Activated T-helper 1 cell treated with anti-CD3 and anti-CD28 coated beads, Interleukin-2, amount 50 U/mL, for 16 hours (primary cell): ENCODE results near the gene MAP4K4.

Source experiments
- DNase-seq, 2 donors: peaks; one replicate each; pipeline ENCODE4 v3.0.0-alpha.2; 2020; ENCODE audit warnings: low read depth in 1 of 2, low spot score in 1 of 2

MAP4K4 gene

GRCh38 chr2:101788995-101789970 is 91.8 kb downstream of the MAP4K4 start:
- no peak for DNase-seq

- DNase-seq: no peak
These were observed 92.9 kb downstream of the MAP4K4 start for GRCh38 chr2:101790416-101790815.

GRCh38 chr2:101790857-101791256 is 93.3 kb downstream of the MAP4K4 start:
- DNase-seq: no peak

GRCh38 chr2:101792208-101792607 is 94.7 kb downstream of the MAP4K4 start:
- no peak for DNase-seq

- no peak for DNase-seq
These were observed 95.9 kb downstream of the MAP4K4 start for GRCh38 chr2:101793277-101793969.

GRCh38 chr2:101794141-101794540 is 96.6 kb downstream of the MAP4K4 start:
- DNase-seq: no peak

- no peak for DNase-seq
These were observed 97.5 kb downstream of the MAP4K4 start for GRCh38 chr2:101795033-101795432.

GRCh38 chr2:101796825-101797600 is 99.5 kb downstream of the MAP4K4 start:
- DNase-seq: no peak

- DNase-seq: no peak
These were observed 104.0 kb downstream of the MAP4K4 start for GRCh38 chr2:101801496-101801895.

- no peak for DNase-seq
These were observed 104.8 kb downstream of the MAP4K4 start for GRCh38 chr2:101802329-101802728.

GRCh38 chr2:101803128-101803527 is 105.6 kb downstream of the MAP4K4 start:
- no peak for DNase-seq

- no peak for DNase-seq
These were observed 106.6 kb downstream of the MAP4K4 start for GRCh38 chr2:101803945-101804696.

GRCh38 chr2:101805152-101806088 is 107.9 kb downstream of the MAP4K4 start:
- DNase-seq: no peak

GRCh38 chr2:101806123-101806522 is 108.6 kb downstream of the MAP4K4 start:
- DNase-seq: no peak

- DNase-seq: no peak
These were observed 109.2 kb downstream of the MAP4K4 start for GRCh38 chr2:101806701-101807100.

- no peak for DNase-seq
These were observed 109.7 kb downstream of the MAP4K4 start for GRCh38 chr2:101807242-101807641.

GRCh38 chr2:101808006-101808562 is 110.6 kb downstream of the MAP4K4 start:
- DNase-seq: no peak

- no peak for DNase-seq
These were observed 112.2 kb downstream of the MAP4K4 start for GRCh38 chr2:101809698-101810097.
